ENCODE measurements around the gene SMARCA4.
"Not testable (repeated sequence)": the region's sequence is repeated elsewhere in the genome, so short reads cannot be mapped to it uniquely, and the experiment has no call there.

Gene SMARCA4

GRCh38 chr19:10929402-10929794 lies 31.4 kb upstream of the SMARCA4 start:
- no peak for DNase-seq (ENCODE audit: low spot score)

DNA sequence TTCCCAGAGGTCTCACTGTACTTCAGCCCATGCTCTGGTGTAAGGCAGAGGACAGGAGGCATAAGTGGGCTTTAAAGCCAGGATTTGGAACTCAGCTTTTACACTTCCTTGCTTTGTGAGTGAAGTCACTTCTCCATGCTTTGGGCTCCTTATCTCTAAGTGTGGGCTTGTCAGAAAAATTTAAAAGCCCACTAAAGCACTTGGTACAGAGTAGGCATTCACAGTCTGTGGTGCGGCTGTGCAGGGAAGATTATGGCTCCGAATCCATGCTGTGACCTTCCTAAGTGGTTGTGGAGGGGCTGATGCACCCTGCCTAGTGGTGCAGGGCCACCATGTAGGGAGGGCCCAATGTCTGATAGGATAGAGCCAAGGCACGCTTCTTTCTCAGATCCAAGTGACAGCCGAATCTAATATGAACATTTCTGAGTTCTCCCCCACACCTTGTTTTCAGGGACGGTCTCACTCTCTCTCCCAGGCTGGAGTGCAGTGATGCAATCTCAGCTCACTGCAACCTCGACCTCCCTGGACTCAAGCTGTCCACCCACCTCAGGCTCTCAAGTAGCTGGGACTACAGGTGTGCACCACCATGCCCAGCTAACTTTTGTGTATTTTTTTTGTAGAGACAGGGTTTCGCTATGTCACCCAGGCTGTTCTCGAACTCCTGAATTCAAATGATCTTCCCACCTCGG lies 25.3 kb upstream of the SMARCA4 start:
- DNase-seq (ENCODE audit: low spot score) = no peak

GRCh38 chr19:10936661-10937084 lies 24.2 kb upstream of the SMARCA4 start:
- DNase-seq (ENCODE audit: low spot score) = peak; percentile 76

GRCh38 chr19:10941649-10942048 lies 19.2 kb upstream of the SMARCA4 start:
- DNase-seq (ENCODE audit: low spot score) = not testable (repeated sequence)

DNA sequence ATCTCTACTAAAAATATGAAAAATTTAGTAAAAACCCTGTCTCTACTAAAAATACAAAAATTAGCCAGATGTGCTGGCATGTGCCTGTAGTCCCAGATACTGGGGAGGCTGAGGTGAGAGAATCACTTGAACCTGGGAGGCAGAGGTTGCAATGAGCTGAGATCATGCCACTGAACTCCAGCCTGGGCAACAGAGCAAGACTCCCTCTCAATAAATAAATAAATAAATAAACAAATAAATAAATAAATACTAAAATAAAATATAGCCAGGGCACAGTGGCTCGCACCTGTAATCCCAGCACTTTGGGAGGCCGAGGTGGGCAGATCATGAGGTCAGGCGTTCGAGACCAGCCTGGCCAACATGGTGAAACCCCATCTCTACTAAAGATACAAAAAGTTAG lies 17.4 kb upstream of the SMARCA4 start:
- not testable (repeated sequence) for DNase-seq (ENCODE audit: low spot score)

DNA sequence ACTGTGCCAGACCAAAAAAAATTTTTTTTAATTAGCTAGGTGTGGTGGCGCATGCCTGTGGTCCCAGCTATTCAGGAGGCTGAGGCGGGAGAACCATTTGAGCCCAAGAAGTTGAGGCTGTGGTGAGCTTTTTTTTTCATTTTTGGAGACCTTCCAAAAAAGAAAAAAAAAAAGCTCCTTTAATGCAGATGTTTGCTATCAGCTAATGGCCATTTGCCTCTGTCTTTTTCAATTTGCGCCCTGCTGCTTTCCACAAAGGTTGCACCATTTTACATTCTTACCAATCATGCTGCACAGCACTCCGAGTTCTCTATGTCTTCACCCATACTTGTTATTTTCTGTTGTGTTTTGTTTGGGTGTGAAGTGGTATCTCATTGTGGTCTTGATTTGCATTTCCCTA lies 15.6 kb upstream of the SMARCA4 start:
- no peak for DNase-seq (ENCODE audit: low spot score)

DNA sequence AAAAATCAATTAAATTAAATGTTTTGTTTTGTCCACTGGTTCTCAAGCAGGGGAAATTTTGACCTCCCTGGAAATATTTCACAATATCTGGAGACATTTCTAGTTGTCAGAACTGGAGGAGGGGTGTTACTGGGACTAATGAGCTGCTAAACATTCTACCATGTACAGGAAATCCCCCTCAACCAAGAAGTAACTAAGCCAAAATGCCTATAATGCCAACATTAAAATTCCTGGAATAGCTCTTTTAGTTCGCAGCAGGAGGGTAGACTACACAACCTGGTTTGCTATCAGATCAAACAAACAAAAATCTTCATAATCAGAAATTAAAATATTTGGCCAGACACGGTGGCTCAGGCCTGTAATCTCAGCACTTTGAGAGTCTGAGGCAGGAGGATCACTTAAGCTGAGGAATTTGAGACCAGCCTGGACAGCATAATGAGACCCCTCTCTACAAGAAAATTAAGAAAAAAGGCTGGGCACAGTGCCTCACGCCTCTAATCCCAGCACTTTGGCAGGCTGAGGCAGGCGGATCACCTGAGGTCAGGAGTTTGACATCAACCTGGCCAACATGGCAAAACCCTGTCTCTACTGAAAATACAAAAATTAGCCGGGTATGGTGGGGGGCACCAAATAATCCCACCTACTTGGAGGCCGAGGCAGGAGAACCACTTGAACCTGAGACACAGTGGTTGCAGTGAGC lies 13.7 kb upstream of the SMARCA4 start:
- DNase-seq (ENCODE audit: low spot score) = no peak

GRCh38 chr19:10952809-10953208 lies 8.0 kb upstream of the SMARCA4 start:
- no peak for DNase-seq (ENCODE audit: low spot score)

DNA sequence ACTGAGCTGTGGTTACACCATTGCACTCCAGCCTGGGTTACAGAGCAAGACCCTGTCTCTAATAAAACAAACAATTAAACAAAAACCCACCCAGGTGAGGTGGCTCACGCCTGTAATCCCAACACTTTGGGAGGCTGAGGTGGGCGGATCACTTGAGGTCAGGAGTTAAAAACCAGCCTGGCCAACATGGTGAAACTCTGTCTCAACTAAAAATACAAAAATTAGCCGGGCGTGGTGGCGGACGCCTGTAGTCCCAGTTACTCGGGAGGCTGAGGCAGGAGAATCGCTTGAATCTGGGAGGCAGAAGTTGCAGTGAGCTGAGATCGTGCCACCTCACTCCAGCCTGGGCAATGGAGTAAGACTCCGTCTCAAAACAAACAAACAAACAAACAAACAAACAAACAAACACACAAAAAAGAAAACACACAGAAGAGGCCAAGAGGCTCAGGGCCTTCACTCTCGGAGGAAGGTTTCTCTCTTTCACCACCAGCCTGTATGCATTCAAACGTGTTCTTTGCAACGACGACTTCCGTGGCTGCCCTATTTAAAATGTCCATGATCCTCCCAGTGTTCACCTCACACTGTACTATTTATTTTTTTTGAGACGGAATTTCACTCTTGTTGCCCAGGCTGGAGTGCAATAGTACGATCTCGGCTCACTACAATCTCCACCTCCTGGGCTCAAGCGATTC lies 1.4 kb upstream of the SMARCA4 start:
- DNase-seq (ENCODE audit: low spot score) = not testable (repeated sequence)

DNA sequence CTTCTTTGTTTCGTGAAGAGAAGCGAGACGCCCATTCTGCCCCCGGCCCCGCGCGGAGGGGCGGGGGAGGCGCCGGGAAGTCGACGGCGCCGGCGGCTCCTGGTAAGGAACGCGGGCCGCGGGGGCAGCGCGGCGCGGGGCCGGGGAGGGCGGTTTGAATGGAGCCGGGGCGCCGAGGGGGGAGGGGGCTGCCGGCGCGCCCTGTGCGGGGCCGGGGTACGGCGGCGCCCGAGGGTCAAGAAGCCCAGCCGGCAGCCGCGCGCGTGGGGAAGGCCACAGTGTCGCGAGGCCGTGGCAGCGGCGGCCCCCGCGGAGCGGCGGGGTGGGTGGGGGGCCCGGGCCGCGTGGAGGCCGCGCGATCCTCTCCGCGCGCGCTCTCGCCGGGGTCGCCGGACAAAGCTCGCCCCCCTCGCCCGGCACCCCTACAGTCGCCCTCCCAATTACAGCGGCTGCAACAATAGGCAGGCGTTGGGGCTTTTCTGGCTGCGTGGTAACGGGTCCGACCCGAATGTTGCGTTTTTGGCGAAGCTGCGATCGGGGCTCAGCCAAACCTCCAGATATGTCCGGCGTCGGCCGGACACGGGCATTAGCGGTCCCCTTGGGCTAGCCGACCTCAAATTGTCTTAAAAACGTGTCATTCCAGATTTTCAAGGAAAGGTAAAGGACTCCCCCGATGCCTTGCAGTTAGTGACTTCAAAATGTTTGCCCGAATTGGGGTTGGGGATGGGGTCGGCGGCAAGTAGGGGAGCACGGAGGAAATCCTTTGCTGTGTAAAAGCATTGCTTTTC lies 437 bp downstream of the SMARCA4 start:
- DNase-seq (ENCODE audit: low spot score) = no peak

DNA sequence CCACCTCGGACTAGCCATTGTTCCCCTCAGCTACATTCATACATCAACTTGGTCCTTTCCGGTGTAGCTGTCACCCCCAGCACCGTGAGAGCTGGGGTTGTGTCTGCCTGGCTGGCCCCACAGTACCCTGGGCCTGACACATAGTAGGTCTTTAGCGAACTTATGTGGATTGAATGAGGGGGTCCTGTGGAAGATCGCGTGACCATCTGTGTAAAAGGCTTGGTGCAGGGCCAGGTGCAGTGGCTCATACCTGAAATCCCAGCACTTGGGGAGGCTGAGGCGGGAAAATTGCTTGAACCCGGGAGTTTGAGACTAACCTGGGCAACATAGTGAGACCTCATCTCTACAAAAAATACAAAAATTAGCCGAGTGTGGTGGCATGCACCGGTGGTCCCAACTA lies 2.0 kb downstream of the SMARCA4 start:
- no peak for DNase-seq (ENCODE audit: low spot score)

GRCh38 chr19:10963865-10964264 lies 3.0 kb downstream of the SMARCA4 start:
- no peak for DNase-seq (ENCODE audit: low spot score)

- no peak for DNase-seq (ENCODE audit: low spot score)
Measured at GRCh38 chr19:10964903-10965302, 4.1 kb downstream of the SMARCA4 start.

DNA sequence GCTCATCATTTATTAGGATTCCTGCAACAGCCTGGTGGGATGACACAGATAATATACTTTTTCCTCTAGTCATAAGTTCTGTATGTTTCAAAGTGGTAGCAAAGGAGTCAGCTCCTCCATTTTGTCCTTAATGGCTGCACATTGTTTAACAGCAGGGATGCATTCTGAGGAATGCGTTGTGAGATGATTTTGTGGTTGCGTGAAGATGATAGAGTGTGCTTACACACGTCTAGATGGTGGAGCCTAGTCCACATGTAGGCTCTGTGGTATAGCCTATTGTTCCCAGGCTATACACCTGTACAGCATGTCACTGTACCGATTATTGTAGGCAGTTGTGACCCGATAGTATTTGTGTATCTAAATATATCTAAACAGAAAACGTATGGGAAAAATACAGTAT lies 4.6 kb downstream of the SMARCA4 start:
- DNase-seq (ENCODE audit: low spot score) = no peak

DNA sequence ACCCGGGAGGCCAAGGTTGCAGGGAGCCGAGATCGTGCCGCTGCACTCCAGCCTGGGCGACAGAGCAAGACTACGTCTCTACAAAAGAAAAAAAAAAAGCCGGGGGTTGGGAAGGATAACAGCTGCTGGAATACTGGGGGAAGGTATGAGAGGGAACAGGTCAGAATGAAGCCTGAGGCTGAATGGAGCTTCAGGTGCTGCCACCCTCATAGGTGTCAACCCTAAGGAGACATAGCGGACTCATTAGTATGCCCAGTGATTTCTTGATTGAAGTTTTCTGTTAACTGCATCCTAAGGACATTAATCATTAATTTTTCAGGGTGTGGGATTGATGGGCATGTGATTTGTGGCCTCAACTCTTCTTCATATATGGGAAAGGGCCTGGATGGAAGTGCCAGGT lies 6.0 kb downstream of the SMARCA4 start:
- DNase-seq (ENCODE audit: low spot score) = no peak

DNA sequence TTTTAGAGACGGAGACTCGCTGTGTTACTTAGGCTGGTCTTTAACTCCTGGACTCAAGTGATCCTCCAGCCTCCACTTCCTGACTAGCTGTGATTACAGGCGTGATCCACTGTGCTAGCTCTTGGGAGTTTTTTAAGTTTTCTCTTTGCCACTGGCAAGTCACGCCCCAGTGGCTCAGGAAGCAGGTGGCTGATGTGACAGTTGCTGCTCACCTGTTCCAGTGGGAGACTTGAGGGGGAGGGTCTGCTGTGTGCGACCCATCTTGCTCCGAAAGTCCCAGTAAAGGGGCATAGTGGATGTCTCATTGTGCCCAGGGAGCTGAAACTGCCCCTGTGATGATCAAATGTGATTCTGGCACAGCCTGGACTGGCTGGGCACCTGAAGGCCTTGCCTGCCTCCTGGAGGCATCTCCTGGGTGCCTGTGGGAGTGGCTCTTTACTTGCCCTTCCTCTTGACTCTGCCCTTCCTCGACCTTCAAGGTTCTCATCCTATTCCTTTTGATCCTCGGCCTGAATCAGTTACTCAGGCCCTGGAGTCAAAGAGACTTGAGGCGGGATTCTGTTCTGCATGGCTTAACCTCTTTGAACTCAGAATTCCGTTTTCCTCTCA lies 7.8 kb downstream of the SMARCA4 start:
- DNase-seq (ENCODE audit: low spot score) = no peak

DNA sequence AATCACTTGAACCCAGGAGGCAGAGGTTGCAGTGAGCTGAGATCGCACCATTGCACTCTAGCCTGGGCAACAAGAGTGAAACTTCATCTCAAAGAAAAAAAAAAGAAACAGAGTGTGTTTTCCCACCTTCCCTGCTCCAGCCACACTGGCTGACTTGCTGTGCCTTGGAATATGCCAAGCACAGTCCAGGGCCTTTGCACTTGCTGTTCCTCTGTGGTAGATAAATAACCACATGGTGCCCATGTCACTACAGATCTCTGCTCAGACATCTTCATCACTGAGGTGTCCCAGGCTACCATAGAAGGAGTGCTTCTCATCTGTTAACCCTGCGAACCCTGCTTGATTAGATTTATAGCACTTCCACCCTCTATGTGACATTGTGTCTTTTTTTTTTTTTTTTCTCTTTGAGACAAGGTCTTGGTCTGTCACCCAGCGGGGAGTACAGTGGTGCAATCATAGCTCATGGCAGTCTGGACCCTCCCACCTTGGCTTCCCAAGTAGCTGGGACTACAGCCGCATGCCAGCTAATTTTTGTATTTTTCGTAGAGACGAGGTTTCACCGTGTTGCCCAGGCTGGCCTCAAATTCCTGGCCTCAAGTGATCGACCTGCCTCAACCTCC lies 10.4 kb downstream of the SMARCA4 start:
- no peak for DNase-seq (ENCODE audit: low spot score)

- DNase-seq (ENCODE audit: low spot score) = no peak
Measured at GRCh38 chr19:10975374-10976130, 14.7 kb downstream of the SMARCA4 start.

GRCh38 chr19:10976131-10976892 lies 15.5 kb downstream of the SMARCA4 start:
- DNase-seq (ENCODE audit: low spot score) = no peak

DNA sequence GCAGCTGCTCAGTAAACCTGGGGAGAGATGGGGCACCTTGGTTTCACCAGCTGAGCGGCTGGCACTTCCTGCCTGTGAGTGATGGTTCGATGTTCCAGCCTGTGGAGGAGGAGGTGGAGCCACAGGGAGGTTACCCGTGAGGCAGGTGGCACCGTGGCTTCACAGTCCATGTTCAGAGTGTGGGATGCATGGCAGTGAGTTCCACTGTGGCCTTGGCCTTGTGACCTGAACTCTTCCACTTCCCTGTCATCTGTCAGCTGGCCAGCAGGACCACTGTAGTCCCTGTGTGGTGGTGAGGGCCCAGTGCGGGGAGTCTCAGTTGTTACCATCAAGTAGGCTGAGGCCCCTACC lies 16.9 kb downstream of the SMARCA4 start:
- no peak for DNase-seq (ENCODE audit: low spot score)
